A549 (cell line): ENCODE measurements around the gene SPTBN4. TPM values are rescaled to one million over a fixed set of nuclear protein-coding genes. Genes with fewer than 3 reads are reported as not detected.

Source experiments
- ATAC-seq, 2 experiments: fragments of 200-7000 bp in 1 of 2; fragments of >200 bp in 1 of 2; cut with Nextera tagmentation in 1 of 2; cut with Tn5 transposase in 1 of 2; 3 replicates each; pipeline versions ENCODE4 v1.8.0 to v1.9.1; 2018 to 2020; ENCODE audit warnings: mild to moderate bottlenecking in 1 of 2, moderate library complexity in 1 of 2
- CTCF ChIA-PET: fragments of 300-600 bp; sonication (Branson Sonifier 250); formaldehyde crosslinking; extraction: SDS; loops from one replicate; lab custom pipeline; 2021; ENCODE audit warnings: antibody characterized with exemption, inconsistent platforms; lab: Yijun Ruan, JAX
- POLR2A ChIA-PET: fragments of 350-600 bp; formaldehyde crosslinking; extraction: SDS; loops from one replicate; lab custom pipeline; 2021; ENCODE audit warnings: antibody characterized with exemption, inconsistent platforms; lab: Yijun Ruan, JAX
- DNase-seq, 2 experiments: peaks; one replicate each; pipeline versions ENCODE4 v3.0.0 to v3.0.0-alpha.2; 2011 to 2016; ENCODE audit warnings: low read depth in 1 of 2, low spot score in 1 of 2
- FAIRE-seq: peaks from 2 replicates; lab custom pipeline; 2011; peaks lifted over from hg19 to GRCh38; lab: Jason Lieb, UNC
- H3K27ac ChIP-seq, 2 experiments: fragments of >200 bp; sonication (Bioruptor Twin); formaldehyde crosslinking; 3 replicates each; pipeline ENCODE4 v1.5.1; 2016 to 2017
- H3K4me1 ChIP-seq: fragments of >200 bp; sonication (Bioruptor Twin); formaldehyde crosslinking; 3 replicates; pipeline ENCODE4 v1.6.1; 2016
- H3K4me2 ChIP-seq: fragments of >200 bp; sonication (Bioruptor Twin); formaldehyde crosslinking; 3 replicates; pipeline ENCODE4 v1.6.1; 2016
- H3K4me3 ChIP-seq: fragments of >200 bp; sonication (Bioruptor Twin); formaldehyde crosslinking; 3 replicates; pipeline ENCODE4 v1.5.1; 2016
- H3K9me3 ChIP-seq: fragments of >200 bp; sonication (Bioruptor Twin); formaldehyde crosslinking; 3 replicates; pipeline ENCODE4 v1.6.1; 2016
- ATOH8 ChIP-seq: fragments of 250-450 bp; sonication (Bioruptor Pico); IDR thresholded peaks from 2 replicates; pipeline ENCODE4 v1.5.0; 2020; ENCODE audit warnings: low read depth, mild to moderate bottlenecking, moderate library complexity
- BHLHE40 ChIP-seq: IDR thresholded peaks from 2 replicates; pipeline ENCODE4 v1.6.1; 2012; ENCODE audit warnings: low read depth, low read length, inconsistent platforms
- CEBPB ChIP-seq, 2 experiments: fragments of >200 bp in 1 of 2; sonication (Bioruptor Twin) in 1 of 2; formaldehyde crosslinking in 1 of 2; IDR thresholded peaks; 2 replicates each; pipeline ENCODE4 v1.6.1; 2012 to 2016
- CHD2 ChIP-seq: fragments of 150-350 bp; IDR thresholded peaks from 2 replicates; pipeline ENCODE4 v1.6.1; 2014; ENCODE audit warnings: low read length; ENCODE audit not compliant: partially characterized antibody
- EHF ChIP-seq: fragments of 250-450 bp; sonication (Bioruptor Pico); IDR thresholded peaks from 2 replicates; pipeline ENCODE4 v1.5.0; 2020; ENCODE audit warnings: mild to moderate bottlenecking
- EHMT2 ChIP-seq: fragments of 200-600 bp; sonication (generic); IDR thresholded peaks from 2 replicates; pipeline ENCODE4 v1.6.1; 2016; ENCODE audit warnings: antibody characterized with exemption, low read depth, mild to moderate bottlenecking, moderate library complexity
- ESRRA ChIP-seq: fragments of 150-350 bp; IDR thresholded peaks from 2 replicates; pipeline ENCODE4 v1.6.1; 2014; ENCODE audit warnings: mild to moderate bottlenecking, low read length, borderline replicate concordance
- GATA3 ChIP-seq: IDR thresholded peaks from 2 replicates; pipeline ENCODE4 v1.6.1; 2012; ENCODE audit warnings: borderline replicate concordance
- HDAC2 ChIP-seq: fragments of 200-600 bp; sonication (generic); IDR thresholded peaks from 2 replicates; pipeline ENCODE4 v1.6.1; 2016
- HEYL ChIP-seq: fragments of 250-450 bp; sonication (Bioruptor Pico); IDR thresholded peaks from 2 replicates; pipeline ENCODE4 v1.8.0; 2021; ENCODE audit warnings: mild to moderate bottlenecking, moderate library complexity
- HOXA7 ChIP-seq: fragments of 250-450 bp; sonication (Bioruptor Pico); IDR thresholded peaks from 2 replicates; pipeline ENCODE4 v1.5.0; 2020; ENCODE audit warnings: mild to moderate bottlenecking, moderate library complexity
- JUN ChIP-seq, 2 experiments: fragments of >200 bp; sonication (Bioruptor Twin); formaldehyde crosslinking; IDR thresholded peaks; 2 replicates in 1 of 2; 3 replicates in 1 of 2; pipeline ENCODE4 v1.6.1; 2016 to 2017
- MAX ChIP-seq: IDR thresholded peaks from 2 replicates; pipeline ENCODE4 v1.6.1; 2012
- MYC ChIP-seq: IDR thresholded peaks from 2 replicates; pipeline ENCODE4 v1.6.1; 2012; ENCODE audit warnings: mild to moderate bottlenecking, inconsistent platforms, low read length, improper control_type of control experiment, borderline replicate concordance
- NPAS2 ChIP-seq: fragments of 250-450 bp; sonication (Bioruptor Pico); IDR thresholded peaks from 2 replicates; pipeline ENCODE4 v1.8.0; 2022; ENCODE audit warnings: mild to moderate bottlenecking, moderate library complexity, borderline replicate concordance
- NR3C1 ChIP-seq: fragments of >200 bp; sonication (Bioruptor Twin); formaldehyde crosslinking; IDR thresholded peaks from 3 replicates; pipeline ENCODE4 v1.6.1; 2017
- PBX3 ChIP-seq: IDR thresholded peaks from 2 replicates; pipeline ENCODE4 v1.6.1; 2012
- PHF8 ChIP-seq: fragments of 200-600 bp; sonication (generic); IDR thresholded peaks from 2 replicates; pipeline ENCODE4 v1.6.1; 2016; ENCODE audit warnings: low read depth, mild to moderate bottlenecking, antibody characterized with exemption, moderate library complexity, borderline replicate concordance
- POLR2A ChIP-seq: IDR thresholded peaks from 2 replicates; pipeline ENCODE4 v1.6.1; 2012; ENCODE audit warnings: mild to moderate bottlenecking, low read length
- RAD21 ChIP-seq, 2 experiments: fragments of >200 bp in 1 of 2; sonication (Bioruptor Twin) in 1 of 2; formaldehyde crosslinking in 1 of 2; IDR thresholded peaks in 1 of 2; conservative IDR thresholded peaks in 1 of 2; 2 replicates in 1 of 2; 3 replicates in 1 of 2; pipeline ENCODE4 v1.6.1; 2012 to 2018; ENCODE audit warnings: inconsistent platforms in 1 of 2
- RCOR1 ChIP-seq: fragments of 150-350 bp; IDR thresholded peaks from 2 replicates; pipeline ENCODE4 v1.6.1; 2014; ENCODE audit warnings: antibody characterized with exemption, low read length, low read depth
- RFX5 ChIP-seq: fragments of 450-650 bp; IDR thresholded peaks from 2 replicates; pipeline ENCODE4 v1.7.1; 2014; ENCODE audit warnings: antibody characterized with exemption, mild to moderate bottlenecking, moderate library complexity
- SMC3 ChIP-seq: fragments of >200 bp; sonication (Bioruptor Twin); formaldehyde crosslinking; IDR thresholded peaks from 3 replicates; pipeline ENCODE4 v1.6.1; 2018; ENCODE audit warnings: inconsistent platforms
- SREBF2 ChIP-seq: fragments of 450-650 bp; IDR thresholded peaks from 2 replicates; pipeline ENCODE4 v1.6.1; 2014; ENCODE audit warnings: mild to moderate bottlenecking, moderate library complexity
- ZFP36 ChIP-seq: fragments of 450-650 bp; IDR thresholded peaks from 2 replicates; pipeline ENCODE4 v1.6.1; 2014; ENCODE audit warnings: borderline replicate concordance; ENCODE audit not compliant: partially characterized antibody
- ZSCAN20 ChIP-seq: fragments of 250-450 bp; sonication (Bioruptor Pico); IDR thresholded peaks from 2 replicates; pipeline ENCODE4 v1.8.0; 2022; ENCODE audit warnings: mild to moderate bottlenecking, moderate library complexity
- WGBS: methylation state at CpG from one replicate; pipeline ENCODE4 v1.1.6; 2017; ENCODE audit errors: missing lambda C conversion rate; 5-methylcytosine and 5-hydroxymethylcytosine counted together
- polyA plus RNA-seq, 4 experiments: library from polyadenylated mRNA; depleted of rRNA in 3 of 4; stranded (reverse); fragments of >200 nt; fragmentation: RNase III in 1 of 4; extraction: RNeasy Plus Mini Kit Qiagen cat#74134 plus additional on column Dnase treatment in 1 of 4; gene quantifications; 2 replicates in 3 of 4; 3 replicates in 1 of 4; pipeline ENCODE4 v1.2.3, GENCODE V29; 2011 to 2017
- TF ChIP-seq, protein P1 (sequence below): fragments of >200 bp; sonication (Bioruptor Twin); formaldehyde crosslinking; IDR thresholded peaks from 3 replicates; pipeline ENCODE4 v1.6.1; 2016
- TF ChIP-seq, protein P2 (sequence below): fragments of 250-450 bp; sonication (Bioruptor Pico); IDR thresholded peaks from 2 replicates; pipeline ENCODE4 v1.5.0; 2021; ENCODE audit warnings: mild to moderate bottlenecking, moderate library complexity, borderline replicate concordance
- TF ChIP-seq, protein P3 (sequence below): fragments of >200 bp; sonication (Bioruptor Twin); formaldehyde crosslinking; IDR thresholded peaks from 2 replicates; pipeline ENCODE4 v1.6.1; 2016
- TF ChIP-seq, protein P4 (sequence below): fragments of 200-600 bp; sonication (generic); IDR thresholded peaks from 2 replicates; pipeline ENCODE4 v1.6.1; 2016; ENCODE audit warnings: antibody characterized with exemption, mild to moderate bottlenecking, moderate library complexity

SPTBN4 gene
- polyA plus RNA-seq, 2 of the 4 experiments (the other 2 are of a cell fraction) = 1.4 to 2.2 TPM

DNA sequence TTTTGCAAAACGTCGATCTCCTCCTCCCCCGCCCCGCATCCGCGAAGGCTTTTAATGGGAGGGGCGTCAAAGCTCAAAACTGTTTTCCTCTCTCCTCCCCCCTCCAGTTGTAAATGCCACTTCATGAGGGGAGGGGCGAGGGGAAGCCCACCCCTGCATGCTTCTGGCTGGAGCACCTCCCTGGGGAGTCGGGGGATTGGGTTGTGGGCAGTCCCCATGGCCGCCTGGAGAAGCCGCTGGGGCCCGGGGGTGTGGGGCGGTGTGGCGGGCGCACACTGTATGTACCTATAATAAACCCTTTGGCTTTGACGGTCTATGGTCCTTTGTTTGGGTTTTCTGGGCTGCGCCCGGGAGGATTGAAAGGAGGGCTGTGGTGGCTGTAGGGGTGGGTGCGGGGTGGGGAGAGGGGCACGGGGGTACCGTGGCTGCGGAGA, 109.4 kb downstream of the SPTBN4 start:
- POLR2A ChIA-PET = no interaction called here

GRCh38 chr19:40576585-40577451, 110.0 kb downstream of the SPTBN4 start, which contains the start of gene SHKBP1:
Gene SHKBP1 (plus strand): TSS chr19:40576873. CDS start chr19:40576900, 27 bp downstream.
- Histone ChIP-seq H3K27ac (peak within 1 kb of the TSS; percentile 85 to 91), H3K4me2 (peak within 1 kb of the TSS; percentile 84), H3K4me3 (peak within 1 kb of the TSS; percentile 65)
- CTCF ChIA-PET = interaction anchor here (0.6 to 58.9 kb wide), 8 partner anchors 18 to 1085 kb away, joined by 3 to 2247 read pairs (median 200); partner anchors contain the start of gene LTBP4
- TF ChIP-seq POLR2A = peak; percentile 45
- peak; percentile 100 for TF ChIP-seq PBX3
- no peak for TF ChIP-seq EHF (CRISPR knock-in tag)
- TF ChIP-seq EHMT2 = no peak
- peak; percentile 36; the same call in 1 of the 2 replicates for TF ChIP-seq GATA3
- TF ChIP-seq NR3C1 = no peak
- TF ChIP-seq, protein P1, sequence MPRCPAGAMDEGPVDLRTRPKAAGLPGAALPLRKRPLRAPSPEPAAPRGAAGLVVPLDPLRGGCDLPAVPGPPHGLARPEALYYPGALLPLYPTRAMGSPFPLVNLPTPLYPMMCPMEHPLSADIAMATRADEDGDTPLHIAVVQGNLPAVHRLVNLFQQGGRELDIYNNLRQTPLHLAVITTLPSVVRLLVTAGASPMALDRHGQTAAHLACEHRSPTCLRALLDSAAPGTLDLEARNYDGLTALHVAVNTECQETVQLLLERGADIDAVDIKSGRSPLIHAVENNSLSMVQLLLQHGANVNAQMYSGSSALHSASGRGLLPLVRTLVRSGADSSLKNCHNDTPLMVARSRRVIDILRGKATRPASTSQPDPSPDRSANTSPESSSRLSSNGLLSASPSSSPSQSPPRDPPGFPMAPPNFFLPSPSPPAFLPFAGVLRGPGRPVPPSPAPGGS = 0 out of 3 replicates have a peak, but pooled peaks have one; percentile 64
- peak; percentile 42; the same call in 1 of the 2 replicates for TF ChIP-seq RFX5
- no peak for TF ChIP-seq HDAC2
- TF ChIP-seq PHF8 = peak; percentile 83
- TF ChIP-seq NPAS2 = no peak
- TF ChIP-seq ESRRA = 0 out of 2 replicates have a peak, but pooled peaks have one; percentile 5
- TF ChIP-seq, protein P2, sequence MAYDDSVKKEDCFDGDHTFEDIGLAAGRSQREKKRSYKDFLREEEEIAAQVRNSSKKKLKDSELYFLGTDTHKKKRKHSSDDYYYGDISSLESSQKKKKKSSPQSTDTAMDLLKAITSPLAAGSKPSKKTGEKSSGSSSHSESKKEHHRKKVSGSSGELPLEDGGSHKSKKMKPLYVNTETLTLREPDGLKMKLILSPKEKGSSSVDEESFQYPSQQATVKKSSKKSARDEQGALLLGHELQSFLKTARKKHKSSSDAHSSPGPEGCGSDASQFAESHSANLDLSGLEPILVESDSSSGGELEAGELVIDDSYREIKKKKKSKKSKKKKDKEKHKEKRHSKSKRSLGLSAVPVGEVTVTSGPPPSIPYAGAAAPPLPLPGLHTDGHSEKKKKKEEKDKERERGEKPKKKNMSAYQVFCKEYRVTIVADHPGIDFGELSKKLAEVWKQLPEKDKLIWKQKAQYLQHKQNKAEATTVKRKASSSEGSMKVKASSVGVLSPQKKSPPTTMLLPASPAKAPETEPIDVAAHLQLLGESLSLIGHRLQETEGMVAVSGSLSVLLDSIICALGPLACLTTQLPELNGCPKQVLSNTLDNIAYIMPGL (CRISPR knock-in tag) = 0 out of 2 replicates have a peak, but pooled peaks have one; percentile 55
- TF ChIP-seq ZSCAN20 (CRISPR knock-in tag) = no peak
- TF ChIP-seq JUN (IDR thresholded peaks at IDR 0.05) = peak in 1 of 2 experiments; percentile 82; a peak in 3 of 5 replicates
- no peak for TF ChIP-seq CEBPB (IDR thresholded peaks at IDR 0.05)
- TF ChIP-seq MAX = peak; percentile 68
- TF ChIP-seq, protein P3, sequence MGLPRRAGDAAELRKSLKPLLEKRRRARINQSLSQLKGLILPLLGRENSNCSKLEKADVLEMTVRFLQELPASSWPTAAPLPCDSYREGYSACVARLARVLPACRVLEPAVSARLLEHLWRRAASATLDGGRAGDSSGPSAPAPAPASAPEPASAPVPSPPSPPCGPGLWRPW = no peak
- TF ChIP-seq, protein P4, sequence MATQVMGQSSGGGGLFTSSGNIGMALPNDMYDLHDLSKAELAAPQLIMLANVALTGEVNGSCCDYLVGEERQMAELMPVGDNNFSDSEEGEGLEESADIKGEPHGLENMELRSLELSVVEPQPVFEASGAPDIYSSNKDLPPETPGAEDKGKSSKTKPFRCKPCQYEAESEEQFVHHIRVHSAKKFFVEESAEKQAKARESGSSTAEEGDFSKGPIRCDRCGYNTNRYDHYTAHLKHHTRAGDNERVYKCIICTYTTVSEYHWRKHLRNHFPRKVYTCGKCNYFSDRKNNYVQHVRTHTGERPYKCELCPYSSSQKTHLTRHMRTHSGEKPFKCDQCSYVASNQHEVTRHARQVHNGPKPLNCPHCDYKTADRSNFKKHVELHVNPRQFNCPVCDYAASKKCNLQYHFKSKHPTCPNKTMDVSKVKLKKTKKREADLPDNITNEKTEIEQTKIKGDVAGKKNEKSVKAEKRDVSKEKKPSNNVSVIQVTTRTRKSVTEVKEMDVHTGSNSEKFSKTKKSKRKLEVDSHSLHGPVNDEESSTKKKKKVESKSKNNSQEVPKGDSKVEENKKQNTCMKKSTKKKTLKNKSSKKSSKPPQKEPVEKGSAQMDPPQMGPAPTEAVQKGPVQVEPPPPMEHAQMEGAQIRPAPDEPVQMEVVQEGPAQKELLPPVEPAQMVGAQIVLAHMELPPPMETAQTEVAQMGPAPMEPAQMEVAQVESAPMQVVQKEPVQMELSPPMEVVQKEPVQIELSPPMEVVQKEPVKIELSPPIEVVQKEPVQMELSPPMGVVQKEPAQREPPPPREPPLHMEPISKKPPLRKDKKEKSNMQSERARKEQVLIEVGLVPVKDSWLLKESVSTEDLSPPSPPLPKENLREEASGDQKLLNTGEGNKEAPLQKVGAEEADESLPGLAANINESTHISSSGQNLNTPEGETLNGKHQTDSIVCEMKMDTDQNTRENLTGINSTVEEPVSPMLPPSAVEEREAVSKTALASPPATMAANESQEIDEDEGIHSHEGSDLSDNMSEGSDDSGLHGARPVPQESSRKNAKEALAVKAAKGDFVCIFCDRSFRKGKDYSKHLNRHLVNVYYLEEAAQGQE = peak; percentile 46
- TF ChIP-seq CHD2 = peak; percentile 39
- TF ChIP-seq, all 56 proteins: peak for 12
- 2% methylated on average over 43 of the region's 55 CpGs for WGBS
- peak; percentile 99 for FAIRE-seq
- Histone ChIP-seq H3K4me1 (peaks cover 15% of the 10 kb centered on the region), H3K9me3 (no peaks in the 10 kb centered on the region)
- ATAC-seq = peak; percentile 94 to 99
- DNase-seq = peak; percentile 99 to 100
- POLR2A ChIA-PET = no interaction called here

More for the DNA sequence above, 109.4 kb downstream of the SPTBN4 start:
- H3K4me1 ChIP-seq = peaks cover 17% of the 10 kb centered on the region
- TF ChIP-seq RAD21 (conservative IDR thresholded peaks at IDR 0.05 in 1 of 2, IDR thresholded peaks at IDR 0.05 in 1 of 2) = no peak
- TF ChIP-seq ZSCAN20 (CRISPR knock-in tag) = no peak
- no peak for TF ChIP-seq HOXA7 (CRISPR knock-in tag)
- no peak for TF ChIP-seq CHD2
- no peak; the same call in 1 of the 2 replicates for TF ChIP-seq MYC
- no peak for TF ChIP-seq ATOH8
- no peak for TF ChIP-seq SREBF2
- TF ChIP-seq SMC3 = no peak
- no peak for TF ChIP-seq HEYL (CRISPR knock-in tag)
- no peak for TF ChIP-seq ESRRA
- TF ChIP-seq ZFP36 = no peak
- no peak for TF ChIP-seq BHLHE40
- TF ChIP-seq RCOR1 = no peak
- ATAC-seq (peak; percentile 31 to 41), DNase-seq (no peak), FAIRE-seq (no peak)
- peak overlapping the region; percentile 85 to 91 for H3K27ac ChIP-seq
- CTCF ChIA-PET = interaction anchor here (1.1 to 58.9 kb wide), 5 partner anchors 18 to 112 kb away, joined by 3 to 2247 read pairs (median 6); partner anchors contain the start of gene LTBP4
- no peaks in the 10 kb centered on the region for H3K9me3 ChIP-seq
- WGBS = 26% methylated on average over 20 of the region's 22 CpGs
- H3K4me3 ChIP-seq = peak overlapping the region; percentile 65
- peak overlapping the region; percentile 75 for H3K4me2 ChIP-seq
